Keratinocyte (primary cell): ENCODE data around the gene CHRD. TPM values are rescaled to one million over a fixed set of nuclear protein-coding genes. Genes with fewer than 3 reads are reported as not detected.

Experiments used
- DNase-seq: peaks from one replicate; pipeline ENCODE4 v3.0.0-alpha.2; 2011; ENCODE audit warnings: low read depth, missing footprints, low spot score
- FAIRE-seq: peaks from 2 replicates; lab custom pipeline; 2011; peaks lifted over from hg19 to GRCh38; lab: Jason Lieb, UNC
- H2AFZ ChIP-seq: 2 replicates; pipeline ENCODE4 v1.6.0; 2012; ENCODE audit warnings: low read length, control low read depth, inconsistent platforms; ENCODE audit not compliant: control insufficient read depth
- H3K27ac ChIP-seq: 2 replicates; pipeline ENCODE4 v1.5.1; 2011; ENCODE audit warnings: low read length; ENCODE audit not compliant: control insufficient read depth, insufficient read depth
- H3K27me3 ChIP-seq: 3 replicates; pipeline ENCODE4 v1.6.0; 2011; ENCODE audit warnings: low read length; ENCODE audit not compliant: control insufficient read depth, insufficient read depth; ENCODE audit errors: extremely low read depth
- H3K36me3 ChIP-seq, 2 experiments: 2 replicates in 1 of 2; 3 replicates in 1 of 2; pipeline ENCODE4 v1.5.1; 2011; ENCODE audit warnings: low read length in 2 of 2, mild to moderate bottlenecking in 1 of 2; ENCODE audit not compliant: control insufficient read depth in 2 of 2, insufficient read depth in 2 of 2; ENCODE audit errors: extremely low read depth in 1 of 2
- H3K4me1 ChIP-seq: 3 replicates; pipeline ENCODE4 v1.5.1; 2011; ENCODE audit warnings: low read length; ENCODE audit not compliant: control insufficient read depth, insufficient read depth; ENCODE audit errors: extremely low read depth
- H3K4me2 ChIP-seq: 3 replicates; pipeline ENCODE4 v1.6.0; 2011; ENCODE audit warnings: low read depth, low read length; ENCODE audit not compliant: control insufficient read depth, insufficient read depth; ENCODE audit errors: extremely low read depth
- H3K4me3 ChIP-seq, 3 experiments: fragments of 200-600 bp in 1 of 3; sonication (generic) in 1 of 3; 2 replicates in 2 of 3; 3 replicates in 1 of 3; pipeline ENCODE4 v1.5.1; 2011 to 2016; ENCODE audit warnings: low read length in 3 of 3, mild to moderate bottlenecking in 3 of 3, control low read depth in 2 of 3, inconsistent platforms in 1 of 3, low read depth in 1 of 3, mixed read lengths in 1 of 3, mixed run types in 1 of 3, moderate library complexity in 1 of 3; ENCODE audit not compliant: control insufficient read depth in 2 of 3, insufficient read depth in 2 of 3; ENCODE audit errors: extremely low read depth in 1 of 3
- H3K79me2 ChIP-seq: 2 replicates; pipeline ENCODE4 v1.6.0; 2012; ENCODE audit warnings: low read length; ENCODE audit not compliant: control insufficient read depth, insufficient read depth
- H3K9ac ChIP-seq: 3 replicates; pipeline ENCODE4 v1.6.0; 2011; ENCODE audit warnings: low read length; ENCODE audit not compliant: control insufficient read depth, insufficient read depth; ENCODE audit errors: extremely low read depth
- H3K9me1 ChIP-seq: 3 replicates; pipeline ENCODE4 v1.6.0; 2011; ENCODE audit warnings: low read length; ENCODE audit not compliant: control insufficient read depth, insufficient read depth; ENCODE audit errors: extremely low read depth
- H3K9me3 ChIP-seq: 2 replicates; pipeline ENCODE4 v1.5.1; 2012; ENCODE audit warnings: low read depth, low read length; ENCODE audit not compliant: control insufficient read depth
- H4K20me1 ChIP-seq: 3 replicates; pipeline ENCODE4 v1.6.0; 2011; ENCODE audit warnings: low read length; ENCODE audit not compliant: control insufficient read depth, insufficient read depth; ENCODE audit errors: extremely low read depth
- CTCF ChIP-seq, 3 experiments: IDR thresholded peaks in 1 of 3; conservative IDR thresholded peaks in 1 of 3; optimal IDR thresholded peaks in 1 of 3; 2 replicates in 2 of 3; 3 replicates in 1 of 3; pipeline versions ENCODE3 to v1.5.1; 2011; ENCODE audit warnings: low read length in 3 of 3, mild to moderate bottlenecking in 3 of 3, moderate library complexity in 2 of 3, control low read depth in 1 of 3, inconsistent platforms in 1 of 3; ENCODE audit not compliant: insufficient read depth in 2 of 3; ENCODE audit errors: extremely low read depth in 1 of 3
- EZH2 ChIP-seq: IDR thresholded peaks from one replicate; pipeline ENCODE4 v1.6.1; 2012; ENCODE audit warnings: inconsistent platforms, mild to moderate bottlenecking, low read length, moderate library complexity
- dilution Hi-C: fragments of 300-500 bp; cut with MboI; formaldehyde crosslinking; loops from one replicate; pipeline ENCODE4 v1.7.0; 2020; ENCODE audit warnings: low sequenced_read_pairs; ENCODE audit not compliant: extremely low pct_ligation_motif_present
- polyA plus RNA-seq, 5 experiments: library from polyadenylated mRNA; depleted of rRNA in 3 of 5; stranded (reverse) in 3 of 5; stranded (forward) in 1 of 5; unstranded in 1 of 5; fragments of >200 nt; gene quantifications; 1 replicate in 1 of 5; 2 replicates in 3 of 5; 3 replicates in 1 of 5; pipeline versions ENCODE4 v1.2.1 to v1.2.3, GENCODE V29; 2011 to 2012; ENCODE audit warnings: missing spikeins in 2 of 5, low read depth in 1 of 5, low replicate concordance in 1 of 5

CHRD gene
- polyA plus RNA-seq, 1 donor (not counting 4 experiments of a cell fraction or from before 2014, with no cell fraction given): not detected

GRCh38 chr3:184415203-184415490, 35.3 kb downstream of the CHRD start:
- dilution Hi-C loops: no loop called here
- no peaks in the 10 kb centered on the region for H3K4me1 ChIP-seq
- no peak overlapping the region for H3K27ac ChIP-seq
- H3K9ac ChIP-seq: no peak overlapping the region
- no peak overlapping the region for H3K4me2 ChIP-seq
- H3K27me3 ChIP-seq: no peaks in the 10 kb centered on the region
- TF ChIP-seq EZH2 (no peak), CTCF (optimal IDR thresholded peaks at IDR 0.05 in 1 of 3, IDR thresholded peaks at IDR 0.05 in 1 of 3, conservative IDR thresholded peaks at IDR 0.05 in 1 of 3; ENCODE audit: extremely low read depth in 1 of 3, insufficient read depth in 2 of 3, low read length in 3 of 3) (no peak)
- H3K9me3 ChIP-seq: no peaks in the 10 kb centered on the region
- no peak overlapping the region for H3K4me3 ChIP-seq
- H2AFZ ChIP-seq: no peak overlapping the region
- H4K20me1 ChIP-seq: no peaks in the 10 kb centered on the region
- H3K79me2 ChIP-seq: no peaks in the 10 kb centered on the region
- FAIRE-seq: no peak
- no peaks in the 10 kb centered on the region for H3K36me3 ChIP-seq
- DNase-seq: no peak
- no peaks in the 10 kb centered on the region for H3K9me1 ChIP-seq

DNA sequence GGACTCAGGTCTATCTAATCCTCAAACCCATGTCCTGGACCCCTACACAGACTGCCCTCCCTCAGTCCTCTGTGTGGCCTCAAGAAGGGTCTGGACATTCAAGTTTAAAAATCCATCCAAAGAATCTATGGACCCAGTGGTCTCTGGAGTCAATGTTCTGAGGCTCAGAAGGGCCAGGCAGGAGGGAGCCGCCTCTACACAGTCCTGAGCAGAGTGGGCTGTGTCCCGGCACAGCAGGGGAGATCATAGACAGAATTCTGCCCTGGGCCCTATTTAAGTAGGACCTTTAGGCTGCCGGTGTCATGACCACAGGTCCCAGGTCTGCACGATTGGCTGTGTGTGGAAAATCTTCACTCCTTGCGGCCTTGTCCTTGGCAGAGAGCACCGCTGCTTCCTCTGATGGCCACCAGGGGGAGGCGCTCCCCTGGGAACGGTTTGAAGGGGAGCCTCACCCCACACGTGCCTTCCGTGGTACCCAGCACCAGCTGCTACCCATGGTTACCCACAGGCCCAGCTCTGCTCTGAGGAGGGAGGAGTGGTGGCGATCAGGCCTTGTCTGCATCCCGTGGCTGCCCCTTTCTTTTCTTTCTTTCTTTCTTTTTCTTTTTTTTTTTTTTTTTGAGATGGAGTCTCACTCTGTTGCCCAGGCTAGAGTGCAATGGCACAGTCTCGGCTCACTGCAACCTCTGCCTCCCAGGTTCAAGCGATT, 37.9 kb downstream of the CHRD start:
- Histone ChIP-seq H3K9me1 (no peaks in the 10 kb centered on the region), H3K4me1 (no peaks in the 10 kb centered on the region), H3K4me3 (no peak overlapping the region), H3K27me3 (no peaks in the 10 kb centered on the region), H3K9ac (no peak overlapping the region), H2AFZ (no peak overlapping the region), H3K9me3 (no peaks in the 10 kb centered on the region), H4K20me1 (no peaks in the 10 kb centered on the region), H3K27ac (no peak overlapping the region), H3K79me2 (no peaks in the 10 kb centered on the region), H3K4me2 (no peak overlapping the region), H3K36me3 (no peaks in the 10 kb centered on the region)
- TF ChIP-seq EZH2 (no peak), CTCF (optimal IDR thresholded peaks at IDR 0.05 in 1 of 3, IDR thresholded peaks at IDR 0.05 in 1 of 3, conservative IDR thresholded peaks at IDR 0.05 in 1 of 3; ENCODE audit: extremely low read depth in 1 of 3, insufficient read depth in 2 of 3, low read length in 3 of 3) (peak; percentile 92 to 99 (median 97))
- FAIRE-seq: peak; percentile 75
- dilution Hi-C loops: no loop called here
- peak; percentile 13 for DNase-seq
